GM21381 (cell line): ENCODE results near the gene THAP3.
"Not testable (repeated sequence)": the region's sequence is repeated elsewhere in the genome, so short reads cannot be mapped to it uniquely, and the experiment has no call there.

Experiments used
- ATAC-seq: cut with Tn5 transposase; IDR thresholded peaks from one replicate; pipeline ENCODE4 v1.9.1; 2021; ENCODE audit warnings: mild to moderate bottlenecking, moderate library complexity; ENCODE audit not compliant: unreplicated experiment

Gene THAP3

GRCh38 chr1:6632588-6633514 lies 8.2 kb downstream of the THAP3 start:
- no peak for ATAC-seq

GRCh38 chr1:6634371-6635052 lies 9.8 kb downstream of the THAP3 start:
- no peak for ATAC-seq

GRCh38 chr1:6635161-6635909 lies 10.7 kb downstream of the THAP3 start:
- ATAC-seq = no peak

GRCh38 chr1:6635910-6636760 lies 11.5 kb downstream of the THAP3 start:
- ATAC-seq = no peak

GRCh38 chr1:6636778-6637177 lies 12.1 kb downstream of the THAP3 start:
- not testable (repeated sequence) for ATAC-seq

GRCh38 chr1:6637770-6638169 lies 13.1 kb downstream of the THAP3 start:
- ATAC-seq = no peak

- no peak for ATAC-seq
Measured at GRCh38 chr1:6638226-6638625, 13.6 kb downstream of the THAP3 start.

- ATAC-seq = not testable (repeated sequence)
Measured at GRCh38 chr1:6640867-6641266, 16.2 kb downstream of the THAP3 start.

- no peak for ATAC-seq
Measured at GRCh38 chr1:6645018-6645417, 20.4 kb downstream of the THAP3 start.

GRCh38 chr1:6646499-6647148 lies 22.0 kb downstream of the THAP3 start:
- no peak for ATAC-seq

- no peak for ATAC-seq
Measured at GRCh38 chr1:6648556-6648955, 23.9 kb downstream of the THAP3 start.

- ATAC-seq = no peak
Measured at GRCh38 chr1:6651909-6652308, 27.2 kb downstream of the THAP3 start.

GRCh38 chr1:6652986-6653385 lies 28.3 kb downstream of the THAP3 start:
- no peak for ATAC-seq

GRCh38 chr1:6653436-6654290 lies 29.0 kb downstream of the THAP3 start:
- ATAC-seq = no peak

GRCh38 chr1:6657138-6657537 lies 32.5 kb downstream of the THAP3 start:
- ATAC-seq = no peak

- ATAC-seq = no peak
Measured at GRCh38 chr1:6658359-6659060, 33.8 kb downstream of the THAP3 start.

- no peak for ATAC-seq
Measured at GRCh38 chr1:6660415-6661049, 35.9 kb downstream of the THAP3 start.

GRCh38 chr1:6662468-6662867 lies 37.8 kb downstream of the THAP3 start:
- not testable (repeated sequence) for ATAC-seq
